HG03460 (cell line): ENCODE data around the gene CMA1.

Experiments used
- ATAC-seq: cut with Tn5 transposase; IDR thresholded peaks from one replicate; pipeline ENCODE4 v1.9.1; 2021; ENCODE audit not compliant: unreplicated experiment

CMA1 gene

DNA sequence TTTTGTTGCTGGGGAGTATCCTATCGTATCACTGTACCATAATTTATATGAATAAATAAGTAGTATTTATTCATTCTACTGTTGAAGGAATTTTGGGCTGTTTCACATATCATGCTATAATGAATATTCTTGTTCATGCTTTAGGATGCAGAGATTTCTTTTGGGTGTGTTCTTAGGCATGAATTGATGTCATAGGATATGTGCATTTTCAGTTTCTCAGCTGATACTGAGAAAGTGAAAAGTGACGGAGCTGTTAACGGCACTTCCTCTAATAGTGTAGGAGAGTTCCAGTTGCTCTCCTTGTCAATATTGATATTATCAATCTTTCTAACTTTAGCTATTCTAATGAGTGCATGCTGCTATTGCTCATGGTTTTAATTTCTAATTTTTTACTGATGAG is 42.3 kb downstream of the CMA1 start:
- ATAC-seq, result no peak

DNA sequence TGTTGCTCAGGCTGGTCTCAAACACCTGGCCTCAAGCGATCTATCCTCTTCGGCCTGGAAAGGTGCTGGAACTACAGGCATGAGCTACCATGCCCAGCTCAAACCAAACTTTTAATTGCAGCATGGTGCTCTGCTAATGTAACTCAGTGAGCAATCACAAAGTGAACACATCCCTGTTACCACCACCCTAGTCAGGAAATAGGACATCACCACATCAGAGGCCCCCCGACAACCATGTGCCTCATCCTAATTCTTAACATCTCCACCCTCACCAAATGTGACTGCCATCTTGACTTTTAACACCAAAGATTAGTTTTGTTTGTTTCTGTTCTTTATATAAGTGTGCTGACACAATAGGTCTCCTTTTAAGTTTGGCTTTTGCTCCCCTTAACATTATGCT is 42.7 kb downstream of the CMA1 start:
- ATAC-seq, result no peak

- ATAC-seq, result no peak
Measured at GRCh38 chr14:24463884-24464785, 43.9 kb downstream of the CMA1 start.

- ATAC-seq, result no peak
Measured at GRCh38 chr14:24463017-24463883, 44.8 kb downstream of the CMA1 start.

DNA sequence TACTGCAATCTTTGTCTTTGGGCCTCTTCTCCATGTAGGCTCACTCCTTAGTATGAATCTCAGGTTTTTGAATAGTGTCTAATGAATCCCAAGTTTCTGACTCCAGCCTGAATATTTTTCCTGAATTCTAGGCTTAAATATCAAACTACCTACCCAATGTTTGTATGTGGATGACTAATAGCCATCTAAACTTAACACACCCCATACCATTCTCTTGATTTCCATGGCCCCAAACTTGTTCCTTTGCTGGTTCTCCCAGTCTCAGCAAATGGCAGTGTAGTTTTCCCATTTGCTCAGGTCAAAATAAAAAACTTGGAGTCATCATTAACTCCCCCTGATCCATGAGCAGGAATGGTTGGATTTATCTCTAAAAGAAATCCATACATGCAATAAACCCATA is 46.7 kb downstream of the CMA1 start:
- ATAC-seq, result no peak

DNA sequence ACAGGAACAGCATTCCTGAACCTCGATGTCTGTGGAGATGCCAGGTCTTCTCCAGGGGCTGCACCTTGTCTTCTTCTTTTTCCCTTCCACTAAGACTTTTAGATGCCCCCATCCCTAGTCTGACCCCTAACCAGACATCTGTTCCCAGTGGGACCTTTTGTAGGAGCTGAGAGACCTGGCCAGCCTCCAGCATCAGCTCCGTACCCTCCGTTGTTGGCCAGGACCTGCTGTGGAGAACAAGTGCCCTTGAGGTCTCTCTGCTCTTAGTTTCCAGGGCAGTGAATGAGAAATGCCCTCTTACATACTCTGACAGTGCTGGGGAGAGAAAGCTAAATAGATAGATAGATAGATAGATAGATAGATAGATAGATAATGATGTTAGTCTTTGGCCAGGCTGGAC is 48.7 kb downstream of the CMA1 start:
- no peak for ATAC-seq

DNA sequence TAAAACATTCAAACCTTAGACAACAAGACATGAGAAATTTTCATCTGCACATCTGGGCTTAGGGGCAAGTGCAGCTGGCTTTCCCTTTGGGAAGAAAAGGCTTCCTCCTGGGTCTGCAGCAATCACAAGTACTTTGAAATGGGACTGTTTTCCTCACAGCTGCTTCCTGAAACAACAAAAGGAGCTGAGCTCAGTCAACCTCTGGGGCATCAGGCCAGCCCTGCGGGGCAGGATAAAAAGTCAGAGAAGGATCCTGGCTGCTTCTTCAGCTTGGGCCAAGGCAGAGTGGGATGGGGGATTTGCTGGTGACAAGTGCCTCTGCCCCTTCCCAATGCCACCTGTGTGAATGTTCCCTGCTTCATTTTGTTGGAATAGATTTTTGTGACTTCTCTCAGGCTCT is 49.3 kb downstream of the CMA1 start:
- ATAC-seq, result no peak

GRCh38 chr14:24456980-24457379 is 51.1 kb downstream of the CMA1 start:
- ATAC-seq, result no peak
